IMR-90 (cell line): Measurements from ENCODE around the gene ISG20. TPM values are rescaled to one million over a fixed set of nuclear protein-coding genes. Genes with fewer than 3 reads are reported as not detected.

Source experiments
- ATAC-seq: fragments of 200-7000 bp; cut with Tn5 transposase; 2 replicates; pipeline ENCODE4 v1.9.1; 2020; ENCODE audit warnings: low read depth, mild to moderate bottlenecking, moderate library complexity
- BruUV-seq: library from RNA; stranded (reverse); fragments of 400-500 nt; replicated peaks from 2 replicates; lab custom pipeline; 2021; lab: Mats Ljungman, UMichigan
- CTCF ChIA-PET: fragments of 300-600 bp; formaldehyde crosslinking; extraction: SDS; loops from one replicate; lab custom pipeline; 2021; ENCODE audit warnings: antibody characterized with exemption; lab: Yijun Ruan, JAX
- POLR2A ChIA-PET: fragments of 300-600 bp; sonication (Branson Sonifier 250); formaldehyde crosslinking; loops from one replicate; lab custom pipeline; 2022; ENCODE audit warnings: antibody characterized with exemption; ENCODE audit not compliant: unreplicated experiment; lab: Charles Lee
- DNase-seq: peaks from one replicate; pipeline ENCODE4 v3.0.0; 2013
- H2AFZ ChIP-seq: replicated peaks from 2 replicates; pipeline ENCODE3; 2013; ENCODE audit warnings: low read length, mild to moderate bottlenecking; ENCODE audit not compliant: poor library complexity
- H2AK5ac ChIP-seq: 2 replicates; pipeline ENCODE4 v1.6.1; 2013; ENCODE audit warnings: low read depth, low read length, inconsistent platforms
- H2AK9ac ChIP-seq: replicated peaks from 2 replicates; pipeline ENCODE3; 2013; ENCODE audit warnings: mild to moderate bottlenecking, low read depth, low read length, moderate library complexity; ENCODE audit not compliant: poor library complexity
- H2BK120ac ChIP-seq: 2 replicates; pipeline ENCODE4 v1.6.1; 2013; ENCODE audit warnings: low read depth, low read length, inconsistent platforms
- H2BK15ac ChIP-seq: 3 replicates; pipeline ENCODE4 v1.6.1; 2013; ENCODE audit warnings: low read depth, low read length, inconsistent platforms
- H2BK20ac ChIP-seq: 2 replicates; pipeline ENCODE4 v1.6.1; 2013; ENCODE audit warnings: low read depth, mild to moderate bottlenecking, inconsistent platforms, low read length, moderate library complexity
- H2BK5ac ChIP-seq: 2 replicates; pipeline ENCODE4 v1.6.1; 2013; ENCODE audit warnings: mild to moderate bottlenecking, low read depth, low read length, inconsistent platforms; ENCODE audit not compliant: poor library complexity, severe bottlenecking
- H3K14ac ChIP-seq: replicated peaks from 2 replicates; pipeline ENCODE4 v1.6.1; 2013; ENCODE audit warnings: low read depth, low read length, inconsistent platforms
- H3K18ac ChIP-seq: 2 replicates; pipeline ENCODE4 v1.6.1; 2013; ENCODE audit warnings: low read depth, low read length, control low read depth
- H3K23ac ChIP-seq: 2 replicates; pipeline ENCODE4 v1.6.1; 2013; ENCODE audit warnings: low read depth, low read length, inconsistent platforms
- H3K27ac ChIP-seq: 2 replicates; pipeline ENCODE4 v1.5.1; 2013; ENCODE audit warnings: mild to moderate bottlenecking, control low read depth, low read length; ENCODE audit not compliant: insufficient read depth
- H3K27me3 ChIP-seq: 2 replicates; pipeline ENCODE4 v1.6.1; 2013; ENCODE audit warnings: low read length; ENCODE audit not compliant: control insufficient read depth, insufficient read depth
- H3K36me3 ChIP-seq: 2 replicates; pipeline ENCODE4 v1.6.1; 2013; ENCODE audit warnings: low read length, mixed read lengths; ENCODE audit not compliant: control insufficient read depth, insufficient read depth
- H3K4ac ChIP-seq: 2 replicates; pipeline ENCODE4 v1.6.1; 2013; ENCODE audit warnings: low read depth, low read length, inconsistent platforms
- H3K4me1 ChIP-seq: 2 replicates; pipeline ENCODE4 v1.6.1; 2013; ENCODE audit warnings: low read length, mixed read lengths; ENCODE audit not compliant: control insufficient read depth, insufficient read depth
- H3K4me2 ChIP-seq: 2 replicates; pipeline ENCODE4 v1.6.1; 2013; ENCODE audit warnings: low read depth, mild to moderate bottlenecking, control low read depth, low read length, moderate library complexity
- H3K4me3 ChIP-seq: 2 replicates; pipeline ENCODE4 v1.5.1; 2013; ENCODE audit warnings: low read depth, mild to moderate bottlenecking, control low read depth, low read length, moderate library complexity; ENCODE audit not compliant: insufficient read depth
- H3K56ac ChIP-seq: 2 replicates; pipeline ENCODE4 v1.6.1; 2013; ENCODE audit warnings: low read length, inconsistent platforms; ENCODE audit not compliant: insufficient read depth; ENCODE audit errors: extremely low read depth
- H3K79me1 ChIP-seq, 2 experiments: 2 replicates each; pipeline ENCODE4 v1.6.1; 2013; ENCODE audit warnings: low read length in 2 of 2, inconsistent platforms in 1 of 2, low read depth in 1 of 2
- H3K9ac ChIP-seq: 2 replicates; pipeline ENCODE4 v1.6.1; 2013; ENCODE audit warnings: low read depth, low read length, control low read depth
- H3K9me1 ChIP-seq: 2 replicates; pipeline ENCODE4 v1.6.1; 2013; ENCODE audit warnings: low read length, inconsistent platforms; ENCODE audit not compliant: insufficient read depth
- H3K9me3 ChIP-seq: 2 replicates; pipeline ENCODE4 v1.6.1; 2013; ENCODE audit warnings: low read length; ENCODE audit not compliant: control insufficient read depth, insufficient read depth
- H4K20me1 ChIP-seq: 2 replicates; pipeline ENCODE4 v1.6.1; 2013; ENCODE audit warnings: low read length, inconsistent platforms; ENCODE audit not compliant: insufficient read depth
- H4K5ac ChIP-seq: 2 replicates; pipeline ENCODE4 v1.6.1; 2013; ENCODE audit warnings: mild to moderate bottlenecking, low read depth, low read length, control low read depth
- H4K8ac ChIP-seq, 2 experiments: 2 replicates each; pipeline ENCODE4 v1.6.1; 2013; ENCODE audit warnings: low read depth in 2 of 2, low read length in 2 of 2, control low read depth in 1 of 2, inconsistent platforms in 1 of 2
- H4K91ac ChIP-seq: 2 replicates; pipeline ENCODE4 v1.6.1; 2013; ENCODE audit warnings: low read depth, low read length, inconsistent platforms; ENCODE audit not compliant: insufficient read depth
- BHLHE40 ChIP-seq: fragments of 150-350 bp; IDR thresholded peaks from 2 replicates; pipeline ENCODE4 v1.6.1; 2016; ENCODE audit warnings: mild to moderate bottlenecking, low read depth, low read length
- CEBPB ChIP-seq: IDR thresholded peaks from 2 replicates; pipeline ENCODE4 v1.6.1; 2012; ENCODE audit warnings: low read depth, low read length, improper control_type of control experiment
- CHD1 ChIP-seq: IDR thresholded peaks from 2 replicates; pipeline ENCODE4 v1.6.1; 2012; ENCODE audit warnings: low read depth, low read length, improper control_type of control experiment
- CTCF ChIP-seq: conservative IDR thresholded peaks from 2 replicates; pipeline ENCODE4 v1.5.1; 2012; ENCODE audit warnings: mild to moderate bottlenecking, low read depth, low read length, improper control_type of control experiment
- ELK1 ChIP-seq: fragments of 150-350 bp; IDR thresholded peaks from 2 replicates; pipeline ENCODE4 v1.6.1; 2016; ENCODE audit warnings: low read depth, mild to moderate bottlenecking, low read length, moderate library complexity, borderline replicate concordance
- FOS ChIP-seq: fragments of 150-350 bp; IDR thresholded peaks from 2 replicates; pipeline ENCODE4 v1.6.1; 2016; ENCODE audit warnings: low read depth, low read length
- MAFK ChIP-seq: IDR thresholded peaks from 2 replicates; pipeline ENCODE4 v1.6.1; 2012; ENCODE audit warnings: low read depth, low read length, improper control_type of control experiment
- MAZ ChIP-seq: IDR thresholded peaks from 2 replicates; pipeline ENCODE4 v1.6.1; 2012; ENCODE audit warnings: low read depth, mild to moderate bottlenecking, low read length, improper control_type of control experiment, moderate library complexity, borderline replicate concordance
- MXI1 ChIP-seq: IDR thresholded peaks from 2 replicates; pipeline ENCODE4 v1.6.1; 2012; ENCODE audit warnings: low read depth, mild to moderate bottlenecking, low read length, moderate library complexity, borderline replicate concordance
- NFE2L2 ChIP-seq: fragments of 150-350 bp; IDR thresholded peaks from 2 replicates; pipeline ENCODE4 v1.6.1; 2016; ENCODE audit warnings: low read depth, mild to moderate bottlenecking, low read length
- POLR2A ChIP-seq: IDR thresholded peaks from 2 replicates; pipeline ENCODE4 v1.6.1; 2012; ENCODE audit warnings: mild to moderate bottlenecking, low read depth, low read length
- RAD21 ChIP-seq: IDR thresholded peaks from 2 replicates; pipeline ENCODE4 v1.6.1; 2012; ENCODE audit warnings: low read length, improper control_type of control experiment
- RCOR1 ChIP-seq: IDR thresholded peaks from 2 replicates; pipeline ENCODE4 v1.6.1; 2012; ENCODE audit warnings: mild to moderate bottlenecking, low read length, improper control_type of control experiment; ENCODE audit not compliant: insufficient replicate concordance
- RFX5 ChIP-seq: IDR thresholded peaks from 2 replicates; pipeline ENCODE4 v1.8.0; 2012; ENCODE audit warnings: low read depth, mild to moderate bottlenecking, low read length, moderate library complexity
- SMC3 ChIP-seq: fragments of 150-350 bp; IDR thresholded peaks from 2 replicates; pipeline ENCODE4 v1.6.1; 2016; ENCODE audit warnings: low read depth, mild to moderate bottlenecking, antibody characterized with exemption, low read length, moderate library complexity
- USF2 ChIP-seq: fragments of 150-350 bp; IDR thresholded peaks from 2 replicates; pipeline ENCODE4 v1.6.1; 2017; ENCODE audit warnings: mild to moderate bottlenecking, antibody characterized with exemption, low read length, low read depth
- whole genome bisulfite sequencing, 2 experiments: methylation state at CpG; one replicate each; pipeline versions ENCODE4 v1.1.5 to v1.1.7; 2013; ENCODE audit warnings: missing lambda C conversion rate in 2 of 2; ENCODE audit not compliant: insufficient read length in 1 of 2; ENCODE audit errors: extremely low coverage in 2 of 2; 5-methylcytosine and 5-hydroxymethylcytosine counted together
- dilution Hi-C: fragments of 300-500 bp; cut with HindIII; formaldehyde crosslinking; loops from one replicate; pipeline ENCODE4 v1.14.3; 2018; ENCODE audit warnings: low sequenced_read_pairs; ENCODE audit not compliant: unreplicated experiment
- in situ Hi-C: fragments of 300-500 bp; cut with MboI; formaldehyde crosslinking; loops from 3 replicates; pipeline ENCODE4 v1.14.3; 2019; ENCODE audit warnings: low sequenced_read_pairs, inconsistent platforms, mixed read lengths
- intact Hi-C: fragments of 100-400 bp; cut with micrococcal nuclease; formaldehyde crosslinking; loops from 2 replicates; pipeline ENCODE4 v1.10.0; 2022
- polyA plus RNA-seq, 3 experiments: library from polyadenylated mRNA; depleted of rRNA; stranded (reverse); fragments of >200 nt; gene quantifications; 2 replicates each; pipeline ENCODE4 v1.2.3, GENCODE V29; 2012; ENCODE audit warnings: low replicate concordance in 1 of 3
- total RNA-seq: library from RNA; depleted of rRNA; stranded (reverse); fragments of >200 nt; gene quantifications from 2 replicates; pipeline ENCODE4 v1.2.3, GENCODE V29; 2012

ISG20 gene
- total and polyA plus RNA-seq, 2 of the 4 experiments (the other 2 are of a cell fraction) = 0.72 to 1.2 TPM

- Histone ChIP-seq H3K27ac (no peak overlapping the region), H2BK20ac (no peak overlapping the region), H4K5ac (no peak overlapping the region), H3K27me3 (peaks cover 47% of the 10 kb centered on the region), H2BK120ac (no peak overlapping the region), H2BK5ac (no peak overlapping the region), H3K4ac (no peak overlapping the region), H4K8ac (no peak overlapping the region), H3K9me1 (no peaks in the 10 kb centered on the region), H3K4me2 (no peak overlapping the region), H3K23ac (no peak overlapping the region), H2AFZ (no peak overlapping the region), H3K14ac (no peak overlapping the region), H3K9ac (no peak overlapping the region), H3K4me1 (no peaks in the 10 kb centered on the region), H4K91ac (no peak overlapping the region), H4K20me1 (no peaks in the 10 kb centered on the region), H2AK5ac (no peak overlapping the region), H3K36me3 (no peaks in the 10 kb centered on the region), H2BK15ac (no peak overlapping the region), H3K79me1 (no peaks in the 10 kb centered on the region), H2AK9ac (no peak overlapping the region), H3K18ac (no peak overlapping the region), H3K56ac (no peak overlapping the region), H3K4me3 (no peak overlapping the region), H3K9me3 (peaks cover 5% of the 10 kb centered on the region; the same call in 1 of the 2 replicates)
- dilution Hi-C loops = no loop called here
- in situ Hi-C loops = no loop called here
- intact Hi-C loops = no loop called here
- WGBS, 2 experiments = no CpG with 5 or more reads among the region's 5 CpGs
- no TSS peak for BruUV-seq
- no peak for TF ChIP-seq MXI1
- no peak for TF ChIP-seq MAFK
- no peak for TF ChIP-seq RFX5
- TF ChIP-seq BHLHE40 = no peak
- TF ChIP-seq USF2 = no peak
- no peak for TF ChIP-seq CTCF
- TF ChIP-seq CHD1 = no peak
- no peak for TF ChIP-seq FOS
- TF ChIP-seq RCOR1 = no peak
- no peak for TF ChIP-seq MAZ
- no peak for TF ChIP-seq CEBPB
- TF ChIP-seq SMC3 = no peak
- TF ChIP-seq POLR2A = no peak
- no peak for TF ChIP-seq NFE2L2
- TF ChIP-seq RAD21 = no peak
- no peak for TF ChIP-seq ELK1
- DNase-seq = no peak
- ChIA-PET CTCF (no interaction called here), POLR2A (no interaction called here)
- no peak for ATAC-seq
Observed at GRCh38 chr15:88693191-88693590, 54.4 kb downstream of the ISG20 start.
